HS-27A (cell line): Measurements from ENCODE around the gene IVD.

Experiments used
- DNase-seq: peaks from one replicate; pipeline ENCODE4 v3.0.0-alpha.2; 2012; ENCODE audit warnings: low read depth, missing footprints

Gene IVD

GRCh38 chr15:40377606-40378005, 28.0 kb upstream of the IVD start:
- no peak for DNase-seq

GRCh38 chr15:40379374-40379773, 26.2 kb upstream of the IVD start:
- DNase-seq = no peak

- peak; percentile 91 for DNase-seq
Observed at GRCh38 chr15:40379853-40380252, 25.7 kb upstream of the IVD start.

- DNase-seq = no peak
Observed at GRCh38 chr15:40380636-40381035, 25.0 kb upstream of the IVD start.

GRCh38 chr15:40381818-40382529, 23.6 kb upstream of the IVD start:
- DNase-seq = no peak

- peak; percentile 85 for DNase-seq
Observed at GRCh38 chr15:40382580-40383456, 22.8 kb upstream of the IVD start, which contains the start of gene KNSTRN. Gene KNSTRN (plus strand): TSS chr15:40382721. CDS start chr15:40382836, 115 bp downstream.

GRCh38 chr15:40386480-40386879, 19.1 kb upstream of the IVD start:
- DNase-seq = no peak

GRCh38 chr15:40388941-40389823, 16.4 kb upstream of the IVD start:
- DNase-seq = no peak

GRCh38 chr15:40389824-40390595, 15.6 kb upstream of the IVD start:
- no peak for DNase-seq

- no peak for DNase-seq
Observed at GRCh38 chr15:40392986-40393948, 12.3 kb upstream of the IVD start.

GRCh38 chr15:40397688-40398412, 7.7 kb upstream of the IVD start:
- DNase-seq = no peak

- DNase-seq = no peak
Observed at GRCh38 chr15:40398413-40398873, 7.2 kb upstream of the IVD start.

GRCh38 chr15:40399370-40399769, 6.2 kb upstream of the IVD start:
- no peak for DNase-seq

- no peak for DNase-seq
Observed at GRCh38 chr15:40407330-40407990, 1.9 kb downstream of the IVD start.

- no peak for DNase-seq
Observed at GRCh38 chr15:40409366-40409765, 3.8 kb downstream of the IVD start.

- no peak for DNase-seq
Observed at GRCh38 chr15:40410476-40410875, 4.9 kb downstream of the IVD start.

- DNase-seq = no peak
Observed at GRCh38 chr15:40412095-40412759, 6.6 kb downstream of the IVD start.

- DNase-seq = no peak
Observed at GRCh38 chr15:40413036-40413435, 7.4 kb downstream of the IVD start.
